HL-60/S4 treated with retinoic acid at 250 ng/mL for 4 days and 3 days (cell line): ENCODE results near the gene FCHSD2.
"Not testable (repeated sequence)": the region's sequence is repeated elsewhere in the genome, so short reads cannot be mapped to it uniquely, and the experiment has no call there.

Experiments used
- in situ Hi-C: fragments of 300-500 bp; cut with MboI; formaldehyde crosslinking; loops from 2 replicates; pipeline ENCODE4 v1.7.0; 2022; ENCODE audit warnings: low sequenced_read_pairs

The FCHSD2 gene

DNA sequence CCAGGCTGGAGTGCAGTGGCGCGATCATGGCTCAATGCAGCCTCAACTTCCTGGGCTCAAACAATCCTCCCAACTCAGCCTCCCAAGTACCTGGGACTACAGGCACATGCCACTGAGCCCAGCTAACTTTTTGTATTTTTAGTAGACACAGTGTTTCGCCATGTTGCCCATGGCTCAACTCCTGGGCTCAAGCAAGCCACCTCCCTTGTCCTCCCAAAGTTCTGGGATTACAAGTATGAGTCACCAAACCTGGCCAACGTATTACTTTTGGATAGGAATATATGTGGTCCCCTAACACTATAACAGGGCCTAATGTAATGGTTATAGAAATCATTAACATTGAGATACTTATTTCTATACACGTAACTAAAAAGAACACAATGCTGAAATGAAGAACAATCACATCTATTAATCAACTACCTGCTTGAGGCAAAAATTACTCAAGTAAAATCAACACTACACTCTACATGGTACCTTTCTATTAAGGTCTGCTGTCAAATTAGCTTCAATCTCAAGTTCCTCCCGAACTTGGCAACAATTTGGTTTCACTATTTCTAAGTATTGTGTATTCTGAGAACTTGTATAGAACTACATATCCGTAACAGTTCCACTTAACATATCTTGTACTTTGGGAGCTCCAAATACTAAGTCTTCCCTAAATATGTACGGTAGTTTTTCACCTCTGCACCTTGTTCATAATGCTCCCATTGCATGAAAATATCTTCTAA lies 124.9 kb downstream of the FCHSD2 start:
- in situ Hi-C loops: no loop called here

DNA sequence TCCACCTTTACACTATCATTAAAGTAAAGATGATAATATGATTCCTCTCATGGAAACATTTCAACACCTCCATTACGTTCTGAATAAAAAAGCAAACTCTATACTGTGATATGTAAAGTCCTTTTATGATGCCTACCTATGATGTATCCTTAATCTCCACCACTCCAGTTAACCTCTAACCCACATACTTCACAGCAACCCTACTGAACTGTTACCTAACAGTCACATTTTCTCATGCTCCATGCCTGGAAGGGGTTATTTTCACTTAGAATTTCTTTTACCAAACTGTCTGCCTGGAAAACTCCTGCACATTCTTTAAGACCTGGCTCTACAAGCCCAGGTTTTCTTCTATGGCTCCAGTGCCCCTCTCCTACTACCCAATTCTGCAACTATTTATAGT lies 129.1 kb downstream of the FCHSD2 start:
- in situ Hi-C loops: no loop called here

DNA sequence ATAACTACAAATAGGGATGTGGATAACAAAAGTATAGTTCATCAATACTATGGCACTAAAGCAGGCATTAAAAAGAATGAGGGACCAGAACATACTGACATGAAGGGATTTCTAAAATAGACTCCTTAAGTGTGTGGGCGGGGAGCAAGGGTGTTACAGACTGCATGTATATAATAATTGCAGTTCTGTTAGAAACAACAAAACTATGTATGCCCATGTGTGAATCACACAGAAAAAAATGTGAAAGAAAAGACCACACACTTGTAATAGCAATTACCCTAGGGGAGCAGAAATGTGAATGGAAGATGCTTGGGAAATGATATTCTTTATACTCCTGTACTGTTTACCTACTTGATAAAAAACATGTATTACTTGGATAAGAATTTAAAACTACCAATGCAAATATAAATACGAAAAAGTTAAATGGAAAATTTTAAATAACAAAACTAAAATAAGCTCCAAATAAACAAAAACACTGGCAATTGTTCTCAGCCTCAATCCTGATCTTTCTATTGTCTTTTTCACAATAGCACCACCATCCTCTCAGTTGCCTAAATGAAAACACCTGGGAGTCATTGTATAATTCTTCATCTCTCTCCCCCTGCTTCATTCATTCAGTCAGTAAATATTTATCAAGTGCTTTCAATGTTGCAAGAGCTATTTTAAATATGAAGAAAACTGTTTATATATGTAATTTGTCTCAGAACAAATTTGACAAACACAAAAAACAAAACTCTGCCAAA lies 129.8 kb downstream of the FCHSD2 start:
- in situ Hi-C loops: no loop called here

DNA sequence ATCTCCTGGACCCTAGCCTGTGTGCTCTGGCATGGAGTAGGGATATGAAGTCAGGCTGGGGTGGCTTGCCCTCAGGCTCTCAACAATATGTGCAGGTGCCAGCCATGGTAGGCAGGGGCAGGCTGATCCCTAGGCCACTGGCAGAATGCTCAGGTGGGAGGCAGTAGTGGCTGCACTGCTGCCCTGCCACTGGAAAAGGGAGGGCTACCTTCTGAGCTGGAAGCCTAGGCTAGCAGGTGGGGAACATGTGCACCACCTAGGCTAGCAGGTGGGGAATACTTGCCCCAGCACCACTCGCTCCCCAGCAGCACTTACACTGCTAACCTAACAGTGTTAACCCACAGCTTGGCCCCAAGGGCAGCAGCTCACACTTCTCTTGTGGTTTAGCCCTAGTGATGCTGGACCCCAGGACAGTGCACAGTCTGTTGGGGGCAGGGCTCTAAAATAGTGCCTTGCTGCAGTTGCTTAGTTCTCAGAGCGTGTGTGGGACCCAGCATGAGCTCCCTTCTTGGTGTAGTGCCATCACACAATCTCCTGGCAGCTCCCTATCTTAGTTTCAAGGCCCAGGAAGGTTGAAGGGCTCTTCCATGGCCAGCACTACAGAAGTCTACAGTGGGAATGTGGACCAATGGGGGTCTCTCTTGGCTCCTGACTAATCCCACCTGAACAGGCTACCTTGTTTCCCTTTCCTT lies 130.8 kb downstream of the FCHSD2 start:
- in situ Hi-C loops: no loop called here

DNA sequence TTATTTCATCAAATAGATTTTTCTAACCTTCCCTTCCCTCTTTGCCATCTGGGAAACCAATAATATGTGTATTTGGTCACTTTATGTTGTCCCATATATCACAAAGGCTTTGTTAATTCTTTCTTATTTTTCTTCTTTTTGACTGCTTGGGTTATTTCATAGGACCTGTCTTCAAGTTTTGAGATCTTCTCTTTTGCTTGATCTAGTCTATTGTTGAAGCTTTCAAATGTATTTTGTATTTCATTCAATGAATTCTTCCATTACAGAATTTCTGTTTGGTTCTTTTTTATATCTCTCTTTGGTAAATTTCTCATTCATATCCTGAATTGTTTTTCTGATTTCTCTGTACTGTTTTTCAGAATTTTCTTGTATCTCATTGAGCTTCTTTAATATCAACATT lies 132.1 kb downstream of the FCHSD2 start:
- in situ Hi-C loops: no loop called here

DNA sequence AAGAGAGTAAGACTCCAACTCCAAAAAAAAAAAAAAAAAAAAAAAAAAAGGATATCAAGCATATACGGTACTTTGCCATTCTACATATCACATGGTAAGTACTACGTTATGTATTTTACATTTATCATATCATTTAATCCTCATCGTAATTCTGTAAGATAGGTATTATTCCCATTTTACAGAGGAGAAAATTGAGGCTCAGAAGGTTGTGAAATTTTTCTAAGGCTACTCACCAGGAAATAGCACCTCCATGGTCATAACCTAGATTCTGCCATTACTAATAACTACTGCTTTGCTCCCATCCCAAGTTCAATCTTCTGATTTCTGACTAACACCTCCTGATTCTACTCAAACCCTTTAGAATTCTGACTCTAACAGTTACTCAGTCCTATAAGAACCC lies 138.0 kb downstream of the FCHSD2 start:
- in situ Hi-C loops: no loop called here

DNA sequence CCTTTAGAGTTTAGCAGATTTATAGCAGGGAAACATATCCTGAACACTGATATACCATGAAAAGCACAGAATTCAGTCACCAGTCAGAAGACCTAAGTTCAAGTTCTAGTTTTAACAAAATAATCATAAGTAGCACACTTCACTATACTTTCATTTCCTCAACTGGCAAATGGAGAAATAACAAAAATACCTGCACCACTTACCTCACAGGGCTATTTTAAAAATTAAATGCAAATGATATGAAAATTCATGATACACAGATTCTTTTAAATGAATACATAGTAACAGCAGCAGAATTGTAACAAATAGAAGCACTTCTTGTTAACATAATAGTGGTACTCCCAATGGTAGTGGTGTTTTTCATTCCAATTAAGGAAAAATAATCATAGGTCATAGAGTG lies 139.0 kb downstream of the FCHSD2 start:
- in situ Hi-C loops: no loop called here

DNA sequence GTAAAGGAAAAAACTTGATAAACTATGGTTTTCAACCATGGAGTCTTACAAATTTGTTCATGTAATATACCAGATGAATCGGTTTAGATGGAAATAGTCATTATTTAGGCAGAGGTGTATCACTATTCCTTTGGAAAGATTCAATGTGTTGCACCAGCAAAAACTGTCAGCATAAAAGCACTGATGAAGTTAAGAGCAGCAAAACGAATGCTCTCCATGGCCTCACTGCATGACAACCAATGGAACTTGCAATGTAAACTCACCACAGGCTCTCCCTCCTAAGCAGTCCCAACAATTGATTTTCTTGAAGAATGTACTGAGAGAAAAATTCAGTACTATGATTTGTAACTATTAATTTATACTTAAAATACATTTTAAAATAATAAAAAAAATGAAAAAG lies 139.9 kb downstream of the FCHSD2 start:
- in situ Hi-C loops: no loop called here

DNA sequence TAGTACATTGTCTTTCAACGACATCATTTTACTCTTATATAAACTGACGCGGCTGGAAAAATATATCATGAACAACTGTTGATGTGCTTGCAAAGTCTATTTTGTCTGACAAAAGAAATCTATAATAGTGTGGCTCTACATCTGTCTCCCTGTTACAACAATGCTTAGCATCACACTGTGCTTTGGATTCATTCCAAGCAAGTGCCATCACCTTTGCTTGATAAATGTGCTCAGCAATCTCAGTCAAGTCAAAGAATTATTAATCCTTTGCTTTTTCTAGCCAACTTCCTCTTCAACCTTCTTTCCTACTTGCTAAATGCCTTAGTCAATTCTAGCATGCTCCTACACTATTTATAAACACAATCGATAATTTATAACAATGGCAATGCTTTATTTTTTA lies 140.5 kb downstream of the FCHSD2 start:
- in situ Hi-C loops: no loop called here

DNA sequence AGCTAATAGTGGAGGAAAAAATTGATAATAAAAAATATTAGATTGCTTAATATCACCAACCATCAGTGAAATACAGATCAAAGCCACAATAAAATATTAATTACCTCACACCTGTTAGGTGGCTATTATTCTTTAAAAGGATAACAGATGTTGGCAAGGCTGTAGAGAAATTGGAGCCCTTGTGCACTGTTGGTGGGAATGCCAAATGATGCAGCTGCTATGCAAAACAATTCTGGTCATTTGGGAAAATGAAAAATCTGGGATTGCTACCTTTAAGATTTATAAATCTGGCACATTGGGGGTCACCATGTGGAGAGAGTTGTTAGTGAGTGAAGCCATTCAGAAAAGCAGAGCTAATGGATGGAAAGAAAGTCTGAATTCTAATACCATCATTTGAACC lies 143.4 kb downstream of the FCHSD2 start:
- in situ Hi-C loops: no loop called here

DNA sequence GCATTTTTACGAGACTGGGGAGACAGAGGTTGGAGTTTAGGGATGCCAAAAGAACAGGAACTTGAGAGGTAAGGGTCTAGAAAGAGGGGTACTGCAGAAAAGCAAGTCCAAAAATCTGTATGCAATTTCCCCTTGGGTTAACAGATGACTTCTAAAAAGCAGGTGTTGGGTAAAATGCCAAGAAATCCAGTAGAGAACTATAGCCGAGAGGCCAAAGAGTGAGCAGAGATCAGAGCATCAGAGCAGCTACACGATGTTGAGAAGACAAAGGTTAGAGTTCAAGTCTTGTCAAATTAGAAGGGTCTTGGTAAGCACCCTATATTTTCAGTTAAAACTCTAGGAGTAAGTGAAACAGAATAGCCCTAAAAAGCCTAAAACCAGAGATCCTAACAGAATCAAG lies 145.2 kb downstream of the FCHSD2 start:
- in situ Hi-C loops: no loop called here

DNA sequence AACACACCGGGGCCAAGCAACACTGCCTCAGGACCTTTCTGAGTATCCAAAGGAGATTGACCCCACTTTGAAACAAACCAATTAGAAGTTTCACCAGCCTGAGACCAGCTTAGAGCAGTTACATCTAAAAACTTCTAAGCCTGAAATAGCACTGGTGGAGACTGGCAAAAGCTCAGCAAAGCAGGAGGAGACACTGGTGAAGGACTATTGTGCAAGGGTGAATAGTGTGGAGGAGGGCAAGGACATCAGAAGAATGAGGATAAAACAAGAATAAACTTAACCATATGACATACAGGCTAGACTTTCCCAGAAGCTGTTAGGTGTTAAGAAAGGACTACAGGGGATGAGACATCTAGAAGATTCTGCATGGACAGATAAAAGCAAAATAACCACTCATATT lies 152.4 kb downstream of the FCHSD2 start:
- in situ Hi-C loops: no loop called here

DNA sequence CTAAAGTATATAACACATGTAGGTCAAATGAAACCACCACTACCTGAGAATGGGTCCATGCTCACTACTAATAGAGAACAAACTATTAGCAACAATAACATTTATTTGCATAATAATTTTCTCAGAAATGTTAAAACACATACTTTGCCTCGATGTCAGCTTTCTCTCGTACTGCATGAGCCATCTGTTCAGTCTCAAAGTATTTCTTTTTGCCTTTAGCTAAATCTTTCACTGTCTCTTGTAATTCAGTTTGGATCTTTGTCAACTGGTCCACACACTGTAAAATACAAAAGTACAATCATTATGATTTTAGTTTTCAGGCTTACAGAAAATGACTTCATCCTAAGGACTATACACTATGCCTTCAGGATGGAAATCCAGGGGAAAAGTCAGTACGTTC lies 153.3 kb downstream of the FCHSD2 start:
- in situ Hi-C loops: no loop called here

DNA sequence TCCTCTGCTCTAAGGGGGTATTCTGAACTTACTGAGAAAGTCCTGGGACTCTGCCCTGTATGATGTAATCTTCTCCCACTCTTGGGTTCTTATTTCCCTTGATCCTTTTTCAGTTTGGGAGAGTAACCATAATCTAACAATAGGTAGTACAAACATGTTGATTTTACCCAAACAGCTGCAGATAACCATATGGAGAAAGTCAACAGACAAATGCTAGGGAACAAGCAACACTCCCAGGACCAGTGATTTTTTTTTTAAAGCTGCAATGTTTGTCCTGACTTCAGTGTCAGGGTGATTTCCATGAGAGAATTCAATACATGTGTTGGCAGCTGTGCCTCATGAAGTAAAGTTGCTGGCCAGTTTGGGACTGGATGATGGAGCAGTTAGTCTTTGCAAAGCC lies 156.5 kb downstream of the FCHSD2 start:
- in situ Hi-C loops: no loop called here

DNA sequence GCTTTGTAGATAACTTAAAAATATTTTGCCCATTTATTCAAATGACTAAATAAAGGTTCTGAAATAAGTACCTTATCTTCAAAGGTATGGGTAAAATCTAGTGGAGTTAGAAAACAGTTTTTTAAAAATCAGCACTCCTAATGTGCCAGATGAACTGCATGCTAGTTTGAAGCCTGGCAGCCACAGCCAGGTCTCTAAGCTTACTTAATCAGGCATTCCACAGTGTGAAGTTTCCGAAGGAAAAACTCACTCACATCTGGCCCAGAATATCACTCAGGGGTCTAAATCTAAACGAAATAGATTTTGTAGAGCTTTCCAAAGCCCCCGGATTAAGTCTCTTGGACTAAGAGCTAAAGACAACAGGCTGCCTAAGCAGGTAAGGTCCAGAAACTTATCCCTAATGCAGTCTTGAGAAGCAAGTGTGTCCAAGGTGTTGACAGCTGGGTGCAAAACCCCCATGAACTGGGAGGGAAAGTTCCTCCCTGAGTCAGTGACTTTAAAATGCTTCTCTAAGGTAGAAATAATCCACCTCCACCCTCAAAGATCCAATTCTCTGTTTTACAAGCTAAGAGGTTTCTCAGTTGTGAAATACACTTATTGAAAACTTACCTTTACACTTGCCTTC lies 157.6 kb downstream of the FCHSD2 start:
- in situ Hi-C loops: no loop called here

DNA sequence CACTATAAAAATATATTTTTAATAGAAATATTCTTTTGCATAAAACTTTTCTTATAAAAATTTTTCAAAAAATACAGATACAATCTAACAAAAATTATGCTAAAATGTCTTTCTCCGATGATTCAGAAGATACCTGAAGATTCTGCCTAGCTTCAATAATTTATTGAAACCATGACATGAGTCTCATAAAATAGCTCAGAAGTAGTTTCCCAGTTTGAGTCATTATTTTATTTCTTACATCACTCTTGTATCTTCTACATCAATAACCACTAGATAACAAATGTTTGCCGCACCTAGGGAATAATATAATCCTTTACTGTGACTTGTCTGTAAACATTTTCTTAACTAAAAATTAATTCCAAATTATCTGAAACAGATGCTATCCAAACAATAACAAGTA lies 158.6 kb downstream of the FCHSD2 start:
- in situ Hi-C loops: no loop called here

DNA sequence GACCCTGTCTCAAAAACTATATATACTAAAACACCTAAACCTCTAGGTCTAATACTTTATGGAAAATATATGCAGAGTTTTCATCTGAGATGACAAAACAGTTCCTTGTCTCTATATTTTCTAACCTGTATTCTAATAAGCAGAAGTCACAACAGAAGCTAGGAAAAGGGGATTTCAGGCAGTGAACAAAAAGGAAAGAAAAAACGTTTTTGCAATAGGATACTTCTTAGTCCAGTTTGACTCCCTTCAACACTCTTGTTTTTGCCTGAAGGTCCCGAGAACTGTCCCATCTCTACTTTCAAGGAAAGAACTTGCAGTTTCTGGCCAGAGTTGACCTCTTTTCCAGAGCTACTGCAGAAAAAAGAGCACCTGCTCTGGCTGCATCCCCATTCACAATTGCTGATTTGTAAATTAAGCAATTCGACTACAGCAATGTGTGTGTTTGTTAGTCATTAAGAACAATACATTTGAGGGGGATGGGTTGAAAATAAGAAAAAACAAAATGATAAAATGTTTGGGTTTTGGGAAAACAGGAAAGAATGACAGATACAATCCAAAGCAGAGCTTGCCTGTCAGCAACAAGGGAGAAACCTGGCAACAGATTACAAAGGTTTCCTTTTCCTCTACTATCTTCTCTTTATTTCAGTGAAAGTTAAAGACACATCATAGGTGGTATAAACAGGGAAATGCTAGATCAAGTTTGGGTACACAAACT lies 160.0 kb downstream of the FCHSD2 start:
- in situ Hi-C loops: no loop called here

DNA sequence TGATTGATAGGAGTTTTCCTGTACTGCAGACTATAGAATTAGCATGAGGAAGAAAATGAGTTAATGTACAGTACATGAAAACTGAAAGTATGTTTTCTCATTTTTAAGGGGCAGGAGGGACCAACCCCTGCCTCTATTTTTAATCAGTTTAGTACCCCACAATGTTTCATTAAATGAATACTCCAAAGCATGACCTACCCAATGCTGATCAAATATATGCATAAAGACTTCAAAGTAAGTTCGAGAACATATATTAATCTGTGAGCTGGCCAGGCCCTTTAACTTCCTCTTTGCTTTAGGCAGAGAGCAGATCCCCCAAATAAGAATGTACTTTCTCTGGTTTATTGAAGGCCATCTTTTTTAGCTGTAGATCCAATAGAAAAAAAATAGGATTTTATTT lies 161.0 kb downstream of the FCHSD2 start:
- in situ Hi-C loops: no loop called here

DNA sequence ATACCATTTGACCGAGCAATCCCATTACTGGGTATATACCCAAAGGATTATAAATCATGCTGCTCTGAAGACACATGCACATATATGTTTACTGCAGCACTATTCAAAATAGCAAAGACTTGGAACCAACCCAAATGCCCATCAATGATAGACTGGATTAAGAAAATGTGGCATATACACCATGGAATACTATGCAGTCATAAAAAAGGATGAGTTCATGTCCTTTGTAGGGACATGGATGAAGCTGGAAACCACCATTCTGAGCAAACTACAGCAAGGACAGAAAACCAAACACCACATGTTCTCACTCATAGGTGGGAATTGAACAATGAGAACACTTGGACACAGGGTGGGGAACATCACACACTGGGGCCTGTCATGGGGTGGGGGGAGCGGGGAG lies 164.3 kb downstream of the FCHSD2 start:
- in situ Hi-C loops: not testable (repeated sequence)

DNA sequence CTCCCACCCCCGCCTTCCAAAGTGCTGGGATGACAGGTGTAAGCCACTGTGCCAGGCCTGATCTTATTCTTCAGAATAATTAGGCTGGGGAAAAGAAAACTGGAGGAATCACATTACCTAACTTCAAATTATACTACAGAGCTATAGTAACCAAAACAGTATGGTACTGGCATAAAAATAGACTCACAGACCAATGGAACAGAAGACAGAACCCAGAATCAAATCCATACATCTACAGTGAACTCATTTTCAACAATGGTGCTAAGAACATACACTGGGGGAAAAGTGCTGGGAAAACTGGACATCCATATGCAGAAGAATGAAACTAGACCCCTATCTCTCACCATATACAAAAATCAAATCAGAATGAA lies 165.6 kb downstream of the FCHSD2 start:
- in situ Hi-C loops: not testable (repeated sequence)
